Fibroblast of peridontal ligament (primary cell): ENCODE data around the gene MSL3B.
"Not testable (repeated sequence)": the region's sequence is repeated elsewhere in the genome, so short reads cannot be mapped to it uniquely, and the experiment has no call there.

Experiments
- DNase-seq: peaks from one replicate; pipeline ENCODE4 v3.0.0-alpha.2; 2010; ENCODE audit errors: extremely low read depth

The MSL3B gene

GRCh38 chr2:233867993-233868532 lies at the start of gene MSL3B:
Gene MSL3B (minus strand): TSS chr2:233868386.
- DNase-seq: peak; percentile 52

DNA sequence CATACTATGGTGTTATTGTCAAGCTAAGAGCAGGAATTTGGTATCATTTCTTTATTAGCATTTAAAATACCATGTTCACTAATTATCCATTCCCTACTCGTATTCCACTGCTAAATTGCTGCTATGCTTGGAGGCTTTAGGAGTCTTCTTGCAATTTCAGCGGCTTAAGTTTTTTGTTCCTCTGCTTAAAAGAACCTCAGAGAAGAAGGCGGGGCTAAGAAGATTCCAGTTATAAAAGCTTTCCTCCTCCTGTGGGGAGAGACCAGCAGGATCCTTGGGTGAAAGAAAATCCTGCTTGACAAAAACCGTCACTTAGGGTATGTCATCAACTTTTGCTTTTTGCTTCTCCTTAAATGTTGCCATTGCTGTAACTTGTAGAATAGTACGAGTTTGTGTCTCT lies 48.9 kb upstream of the MSL3B start, which contains the start of gene TRPM8:
Gene TRPM8, plus strand, starts transcription at position 258 of the 400 bp plus-strand sequence. CDS start 9,165 bp downstream, outside the sequence.
- no peak for DNase-seq

DNA sequence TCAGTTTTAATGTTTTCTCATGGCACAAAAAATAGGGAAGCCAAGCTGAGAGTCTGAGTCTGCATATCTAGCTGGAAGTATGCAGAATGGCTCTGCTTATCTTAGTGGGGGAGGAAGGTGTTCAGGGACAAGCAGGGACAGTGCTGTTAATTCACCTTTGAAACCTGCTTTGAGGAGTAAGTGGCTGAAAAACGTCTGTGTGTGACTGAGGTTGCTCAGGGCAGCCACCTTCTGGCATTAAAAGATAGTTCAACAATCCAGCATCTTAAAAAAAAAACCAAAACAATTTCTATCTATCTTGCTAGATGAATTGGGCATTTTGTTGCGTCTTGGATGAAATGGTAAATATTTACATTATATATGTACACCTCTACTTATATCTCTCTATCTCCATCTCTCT lies 46.9 kb upstream of the MSL3B start:
- no peak for DNase-seq

- peak; percentile 24 for DNase-seq
Measured at GRCh38 chr2:233912691-233913423, 44.7 kb upstream of the MSL3B start.

DNA sequence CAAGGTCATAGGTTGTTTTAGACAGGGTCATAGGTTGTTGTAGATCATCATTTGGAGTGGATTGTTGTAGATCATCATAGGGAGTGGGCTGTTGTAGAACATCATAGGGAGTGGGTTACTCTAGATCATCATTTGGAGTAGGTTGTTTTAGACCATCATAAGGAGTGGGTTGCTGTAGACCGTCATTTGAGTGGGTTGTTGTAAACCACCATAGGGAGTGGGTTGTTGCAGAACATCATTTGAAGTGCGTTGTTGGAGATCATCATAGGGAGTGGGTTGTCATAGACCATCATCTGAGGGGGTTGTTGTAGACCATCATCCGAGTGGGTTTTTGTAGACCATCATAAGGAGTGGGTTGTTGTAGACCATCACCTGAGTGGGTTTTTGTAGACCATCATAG lies 39.4 kb upstream of the MSL3B start:
- DNase-seq: no peak

DNA sequence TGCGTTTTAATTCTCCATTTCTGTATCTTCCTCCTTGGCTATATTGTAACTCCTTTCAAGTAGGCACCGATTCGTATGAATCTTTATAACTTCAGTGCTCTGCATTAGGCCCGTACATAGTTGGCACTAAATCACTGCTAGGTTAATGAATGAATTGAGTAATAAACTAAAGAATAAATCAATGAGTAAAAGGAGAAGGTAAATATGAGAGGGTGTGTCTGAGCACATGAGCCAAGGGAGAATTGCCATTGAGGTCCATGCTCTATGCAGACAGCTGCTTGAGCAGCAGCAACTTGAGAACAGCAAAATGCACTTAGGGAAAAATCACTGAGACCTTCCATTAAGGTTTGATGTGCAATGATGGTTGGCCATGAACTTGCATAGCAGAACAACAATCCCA lies 37.8 kb upstream of the MSL3B start:
- no peak for DNase-seq

DNA sequence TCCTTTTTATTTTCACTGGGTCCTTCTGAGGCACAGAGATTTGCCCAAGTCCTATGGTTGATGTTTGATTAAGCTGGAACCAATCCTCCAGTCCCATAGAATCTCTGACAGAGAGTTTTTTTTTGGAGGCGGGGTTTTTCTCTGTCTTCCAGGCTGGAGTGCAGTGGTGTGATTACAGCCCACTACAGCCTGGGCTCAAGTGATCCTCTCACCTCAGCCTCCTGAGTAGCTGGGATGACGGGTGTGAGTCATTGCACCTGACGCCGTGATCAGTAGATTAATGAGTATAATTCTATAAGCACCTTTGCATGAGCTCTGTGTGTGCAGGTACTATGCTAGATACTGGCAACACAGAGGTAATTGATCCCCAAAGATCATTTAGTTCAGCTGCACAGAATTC lies 33.7 kb upstream of the MSL3B start:
- DNase-seq: no peak

- DNase-seq: no peak
Measured at GRCh38 chr2:233901367-233901766, 33.2 kb upstream of the MSL3B start.

GRCh38 chr2:233896253-233896652 lies 28.1 kb upstream of the MSL3B start:
- DNase-seq: not testable (repeated sequence)

DNA sequence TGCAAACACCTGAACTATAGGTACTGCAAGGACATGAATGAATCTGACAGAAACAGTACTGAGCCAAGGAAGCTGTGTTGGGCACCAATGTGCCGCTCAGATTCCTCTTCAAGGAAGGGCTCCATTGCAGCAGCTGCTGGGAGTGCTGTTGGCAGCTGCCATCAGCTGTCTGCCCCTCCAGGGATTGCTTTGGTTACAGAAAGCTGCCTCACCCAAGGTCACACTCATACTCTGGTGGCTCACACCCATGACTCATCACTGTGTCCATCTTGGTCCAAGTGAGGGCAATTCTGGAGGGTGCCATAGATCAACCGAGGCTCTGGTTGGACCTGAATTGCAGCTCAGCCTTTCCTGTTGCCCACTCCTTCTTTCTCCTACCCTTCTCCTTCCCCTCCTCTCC lies 24.6 kb upstream of the MSL3B start:
- DNase-seq: no peak

GRCh38 chr2:233882353-233882752 lies 14.2 kb upstream of the MSL3B start:
- DNase-seq: peak; percentile 2

DNA sequence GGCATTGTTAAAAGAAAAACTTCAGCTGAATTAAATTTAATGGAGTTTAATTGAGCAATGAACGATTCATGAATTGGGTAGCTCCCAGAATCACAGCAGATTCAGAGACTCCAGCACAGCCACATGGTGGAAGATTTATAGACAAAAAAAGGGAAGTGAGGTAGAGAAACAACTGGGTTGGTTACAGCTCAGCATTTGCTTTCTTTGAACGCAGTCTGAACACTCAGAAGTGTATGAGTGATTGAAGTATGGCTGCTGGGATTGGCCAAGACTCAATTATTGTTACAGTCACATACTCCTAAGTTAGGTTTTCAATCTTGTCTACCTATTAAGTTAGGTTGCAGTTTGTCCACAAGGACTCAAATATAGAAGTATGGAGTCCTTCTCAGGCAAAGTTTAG lies 3.9 kb upstream of the MSL3B start:
- not testable (repeated sequence) for DNase-seq

DNA sequence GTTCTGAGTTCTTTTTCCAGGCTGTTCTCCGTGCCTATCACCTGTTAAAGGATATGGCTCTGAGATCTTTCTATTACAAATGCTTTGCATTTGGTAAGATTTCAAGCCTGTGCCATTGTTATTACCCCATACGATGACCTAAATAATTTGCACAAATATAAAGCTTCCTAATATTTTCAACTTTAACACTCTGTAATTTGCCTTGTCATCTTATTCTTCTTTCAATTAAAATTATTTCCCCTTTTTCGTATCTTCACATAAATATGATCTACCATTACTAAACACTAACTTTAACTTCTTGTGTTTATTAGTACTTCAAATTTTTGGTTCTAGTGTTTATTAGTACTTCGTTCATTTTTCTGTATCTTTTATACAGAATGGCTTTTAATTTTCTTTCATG lies 3.2 kb upstream of the MSL3B start:
- DNase-seq: no peak

GRCh38 chr2:233866479-233866878 lies 1.7 kb downstream of the MSL3B start:
- no peak for DNase-seq

DNA sequence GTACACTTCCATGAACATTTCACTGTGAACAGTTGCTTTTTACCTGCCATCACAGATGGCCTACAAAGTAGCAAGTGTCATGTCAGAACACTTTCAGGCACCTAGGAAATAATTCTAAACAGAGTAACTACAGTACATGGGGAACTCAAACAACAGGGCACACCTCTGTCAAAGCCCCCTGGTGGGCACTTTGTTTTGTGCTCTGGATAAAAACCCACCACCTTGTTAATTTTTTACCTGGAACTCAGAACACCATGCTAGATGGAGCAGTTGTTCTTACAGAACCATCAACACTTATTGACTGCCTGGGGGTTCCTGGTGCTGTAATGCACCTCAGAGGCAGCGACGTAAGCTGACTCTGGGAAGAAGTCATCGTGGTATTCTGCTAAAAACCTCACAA lies 2.3 kb downstream of the MSL3B start:
- DNase-seq: no peak

GRCh38 chr2:233862261-233862768 lies 5.9 kb downstream of the MSL3B start:
- DNase-seq: no peak

DNA sequence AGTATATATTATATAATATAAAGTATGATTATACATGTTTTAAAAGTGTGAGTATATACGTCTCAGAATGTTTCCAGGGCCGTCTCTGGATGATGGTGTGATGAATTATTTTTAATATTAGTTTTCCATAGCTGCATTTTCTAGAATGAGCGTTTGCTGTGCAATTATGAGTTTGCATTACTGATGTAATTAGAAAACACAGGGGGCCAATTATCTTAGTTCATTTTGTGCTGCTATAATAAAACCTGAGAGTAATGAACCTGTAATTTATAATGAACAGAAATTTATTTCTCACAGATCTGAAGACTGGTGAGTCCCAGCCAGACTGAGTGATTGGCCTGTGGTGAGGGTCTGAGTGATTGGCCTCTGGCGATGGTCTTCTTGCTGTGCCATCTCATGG lies 9.9 kb downstream of the MSL3B start:
- no peak for DNase-seq

DNA sequence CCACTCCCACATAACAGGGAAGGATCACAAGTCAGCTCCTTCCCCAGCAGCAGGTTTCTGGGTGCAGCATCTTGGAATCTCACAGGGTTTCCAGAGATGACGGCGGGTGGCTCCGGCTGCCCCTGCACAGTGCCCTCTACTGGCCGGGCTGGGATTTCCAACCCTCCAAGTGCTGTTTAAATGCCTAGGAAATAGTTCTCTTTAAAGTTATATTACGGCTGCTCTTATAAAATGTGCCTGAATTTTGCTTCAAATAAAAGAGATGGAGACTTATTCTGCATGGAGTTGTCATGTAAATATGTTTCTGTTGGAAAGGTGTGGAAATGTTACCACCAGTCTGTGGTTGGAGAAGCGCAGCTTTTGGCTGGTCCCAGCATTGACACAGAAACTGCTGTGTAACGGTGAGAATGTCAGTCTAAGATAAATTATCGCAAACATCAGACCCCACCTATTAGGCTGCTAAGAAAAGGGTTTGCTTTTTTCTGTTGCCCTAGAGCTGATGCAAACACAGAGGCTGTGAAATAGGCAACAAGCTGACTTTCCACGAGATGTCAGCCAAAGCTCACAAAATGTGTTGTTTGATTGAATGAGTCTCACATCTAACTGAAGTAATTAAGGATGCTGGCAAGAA lies 10.6 kb downstream of the MSL3B start:
- no peak for DNase-seq

DNA sequence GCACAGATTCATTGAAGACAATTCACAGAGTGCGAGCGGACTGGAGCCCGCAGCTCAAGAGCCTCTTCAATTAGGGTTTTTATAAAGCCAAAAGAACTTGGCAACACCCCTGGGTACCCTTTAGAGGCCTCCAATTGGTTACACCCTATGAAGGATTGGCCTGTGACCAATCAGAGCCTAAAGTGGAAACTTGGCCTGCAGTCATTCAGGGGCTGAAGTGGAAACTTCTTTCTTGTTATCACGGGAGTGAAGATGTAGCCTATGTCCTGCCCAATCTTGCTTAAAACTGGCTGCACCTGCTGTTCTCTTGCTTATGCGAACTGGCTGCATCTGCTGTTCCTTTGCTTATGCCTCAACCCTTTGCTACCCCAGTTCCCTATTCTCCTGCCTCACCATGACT lies 12.0 kb downstream of the MSL3B start:
- no peak for DNase-seq

GRCh38 chr2:233855345-233855744 lies 12.8 kb downstream of the MSL3B start:
- DNase-seq: no peak

DNA sequence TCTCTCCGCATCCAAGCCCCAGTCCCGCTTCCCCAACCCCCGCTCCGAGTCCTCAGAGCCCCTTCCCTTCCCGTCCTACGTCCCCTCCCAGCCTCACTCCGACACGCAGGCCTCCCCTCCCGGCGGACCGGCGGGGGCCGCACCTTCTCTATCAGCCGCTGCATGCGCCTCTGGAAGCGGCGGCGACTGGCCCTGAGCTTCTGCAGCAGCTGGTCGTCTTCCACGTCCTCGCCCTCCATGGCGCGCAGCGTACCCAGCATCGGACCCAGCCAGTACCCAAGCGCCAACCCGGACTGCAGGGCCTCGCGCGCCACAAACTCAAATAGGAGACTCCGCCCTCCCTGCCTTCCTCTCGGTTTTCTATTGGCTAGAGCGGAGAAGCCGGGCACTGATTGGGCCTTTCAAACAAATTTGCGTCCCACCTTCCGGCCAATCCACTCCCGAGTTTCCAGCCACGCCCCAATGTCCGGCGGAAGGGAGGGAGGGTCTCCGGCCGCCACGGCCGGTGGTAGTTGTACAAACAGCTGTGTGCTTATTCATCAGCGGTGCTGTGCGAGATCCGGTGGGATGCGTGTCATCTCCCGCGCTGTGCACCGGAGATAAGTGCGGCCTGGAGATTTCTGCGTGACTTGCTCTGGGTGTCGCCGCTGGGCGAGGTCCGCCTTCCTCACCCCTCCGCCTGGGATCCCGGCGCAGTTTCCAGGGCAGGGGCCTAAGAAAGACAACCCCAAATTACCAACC lies 13.8 kb downstream of the MSL3B start, which contains the start of gene HJURP:
Gene HJURP, minus strand, starts transcription at position 295 of the 741 bp plus-strand sequence. Its CDS starts 35 bp downstream, at position 260.
- DNase-seq: peak; percentile 94

- no peak for DNase-seq
Measured at GRCh38 chr2:233853883-233854240, 14.3 kb downstream of the MSL3B start.
